Measurements from ENCODE around the gene PPP1R16B.

The PPP1R16B gene

GRCh38 chr20:38902601-38903000, 97.1 kb downstream of the PPP1R16B start:
- no peak for DNase-seq

- no peak for DNase-seq
Measured at GRCh38 chr20:38903335-38903734, 97.8 kb downstream of the PPP1R16B start.

- no peak for DNase-seq
Measured at GRCh38 chr20:38905375-38905774, 99.9 kb downstream of the PPP1R16B start.

GRCh38 chr20:38907918-38908677, 102.6 kb downstream of the PPP1R16B start:
- DNase-seq = no peak

- no peak for DNase-seq
Measured at GRCh38 chr20:38915355-38915754, 109.9 kb downstream of the PPP1R16B start.

- DNase-seq = no peak
Measured at GRCh38 chr20:38917657-38918056, 112.2 kb downstream of the PPP1R16B start.

GRCh38 chr20:38918172-38918571, 112.7 kb downstream of the PPP1R16B start:
- DNase-seq = no peak

GRCh38 chr20:38919683-38920082, 114.2 kb downstream of the PPP1R16B start:
- DNase-seq = no peak

GRCh38 chr20:38920411-38920810, 114.9 kb downstream of the PPP1R16B start:
- no peak for DNase-seq

GRCh38 chr20:38920851-38921250, 115.4 kb downstream of the PPP1R16B start:
- no peak for DNase-seq

GRCh38 chr20:38924718-38925117, 119.2 kb downstream of the PPP1R16B start:
- no peak for DNase-seq

GRCh38 chr20:38926142-38926933, 120.8 kb downstream of the PPP1R16B start, which contains the start of gene FAM83D:
TSS of gene FAM83D (plus strand) at chr20:38926417. CDS start at chr20:38926443, 26 bp downstream.
- DNase-seq = peak; percentile 98

- no peak for DNase-seq
Measured at GRCh38 chr20:38926934-38927616, 121.6 kb downstream of the PPP1R16B start.

- DNase-seq = no peak
Measured at GRCh38 chr20:38927902-38928578, 122.5 kb downstream of the PPP1R16B start.

- no peak for DNase-seq
Measured at GRCh38 chr20:38930242-38930569, 124.7 kb downstream of the PPP1R16B start.

- no peak for DNase-seq
Measured at GRCh38 chr20:38931984-38932383, 126.5 kb downstream of the PPP1R16B start.

GRCh38 chr20:38932457-38933120, 127.1 kb downstream of the PPP1R16B start:
- DNase-seq = no peak

- no peak for DNase-seq
Measured at GRCh38 chr20:38934530-38934929, 129.0 kb downstream of the PPP1R16B start.

GRCh38 chr20:38935285-38935684, 129.8 kb downstream of the PPP1R16B start:
- DNase-seq = no peak

- DNase-seq = no peak
Measured at GRCh38 chr20:38935967-38936407, 130.5 kb downstream of the PPP1R16B start.

- no peak for DNase-seq
Measured at GRCh38 chr20:38937000-38937399, 131.5 kb downstream of the PPP1R16B start.

- DNase-seq = no peak
Measured at GRCh38 chr20:38937978-38938473, 132.5 kb downstream of the PPP1R16B start.
